Spleen (tissue), 11 donors: ENCODE measurements around the gene ZFPL1. TPM values are rescaled to one million over a fixed set of nuclear protein-coding genes. Genes with fewer than 3 reads are reported as not detected.

Experiments used
- DNase-seq: peaks from one replicate; pipeline ENCODE4 v3.0.0-alpha.2; 2020
- H3K27ac ChIP-seq, 8 donors: fragments of 200-600 bp; sonication (generic) in 7 of 8; 1 replicate in 4 of 8; 2 replicates in 4 of 8; pipeline versions ENCODE4 v1.5.0 to v1.8.0; 2016 to 2021; ENCODE audit warnings: inconsistent platforms in 4 of 8, mild to moderate bottlenecking in 4 of 8, moderate library complexity in 1 of 8
- H3K27me3 ChIP-seq, 7 donors: fragments of 200-600 bp; sonication (generic) in 6 of 7; replicated peaks in 1 of 7; 1 replicate in 4 of 7; 2 replicates in 3 of 7; pipeline versions ENCODE4 v1.5.0 to v1.8.0; 2016 to 2021; ENCODE audit warnings: inconsistent platforms in 3 of 7, mild to moderate bottlenecking in 1 of 7
- H3K36me3 ChIP-seq, 6 donors: fragments of 200-600 bp; sonication (generic) in 5 of 6; 1 replicate in 4 of 6; 2 replicates in 2 of 6; pipeline versions ENCODE4 v1.5.0 to v1.8.0; 2016 to 2021; ENCODE audit warnings: inconsistent platforms in 2 of 6
- H3K4me1 ChIP-seq, 6 donors: fragments of 200-600 bp; sonication (generic) in 5 of 6; 1 replicate in 3 of 6; 2 replicates in 3 of 6; pipeline versions ENCODE4 v1.5.0 to v1.8.0; 2016 to 2021; ENCODE audit warnings: inconsistent platforms in 3 of 6
- H3K4me3 ChIP-seq, 8 donors: fragments of 200-600 bp; sonication (generic) in 7 of 8; 1 replicate in 4 of 8; 2 replicates in 4 of 8; pipeline versions ENCODE4 v1.5.0 to v1.8.0; 2016 to 2021; ENCODE audit warnings: inconsistent platforms in 4 of 8, mild to moderate bottlenecking in 4 of 8, moderate library complexity in 2 of 8
- H3K9me3 ChIP-seq, 8 donors: fragments of 200-600 bp; sonication (generic) in 7 of 8; 1 replicate in 4 of 8; 2 replicates in 4 of 8; pipeline versions ENCODE4 v1.5.0 to v1.8.0; 2016 to 2021; ENCODE audit warnings: inconsistent platforms in 4 of 8
- POLR2A ChIP-seq, 3 donors: fragments of 450-650 bp; IDR thresholded peaks; one replicate each; pipeline ENCODE4 v1.5.1; 2017; ENCODE audit warnings: antibody characterized with exemption in 3 of 3, mild to moderate bottlenecking in 1 of 3
- POLR2AphosphoS5 ChIP-seq, 3 donors: sonication (generic); formaldehyde crosslinking; IDR thresholded peaks; one replicate each; pipeline ENCODE4 v1.5.1; 2017; ENCODE audit warnings: antibody characterized with exemption in 3 of 3
- WGBS, 5 donors: extraction: QIAGEN DNeasy Blood & Tissue Kit in 3 of 5; methylation state at CpG; one replicate each; pipeline versions ENCODE4 v1.1.5 to v1.1.7; 2013 to 2018; 5-methylcytosine and 5-hydroxymethylcytosine counted together
- intact Hi-C: fragments of 100-400 bp; cut with DNase I; formaldehyde crosslinking; loops from one replicate; pipeline ENCODE4 v1.15.0; 2023; ENCODE audit warnings: low total_unique reads
- polyA plus RNA-seq, 3 donors: library from polyadenylated mRNA; stranded (reverse); fragments of 200-250 nt; gene quantifications; one replicate each; pipeline ENCODE4 v1.2.1, GENCODE V29; 2013
- total RNA-seq, 7 donors: library from RNA; depleted of rRNA in 3 of 7; stranded (reverse); fragments of >200 nt in 3 of 7; fragmentation: NEBNext Ultra II Directional in 4 of 7; extraction: Animal tissue kit (Norgen Biotek cat#: 25700) in 4 of 7; gene quantifications; one replicate each; pipeline versions ENCODE4 v1.1.0 to v1.2.1, GENCODE V29; 2016 to 2021
- TF ChIP-seq, protein P1 (sequence below), 11 experiments: fragments of 200-600 bp in 7 of 11; fragments of 450-650 bp in 4 of 11; sonication (generic) in 4 of 11; IDR thresholded peaks in 8 of 11; conservative IDR thresholded peaks in 3 of 11; 1 replicate in 7 of 11; 2 replicates in 4 of 11; pipeline versions ENCODE4 v1.4.0 to v1.8.0; 2016 to 2021; ENCODE audit warnings: antibody characterized with exemption in 11 of 11, inconsistent platforms in 4 of 11, mild to moderate bottlenecking in 1 of 11
- donor health status: healthy with polysubstance abuse.
- donor health status: DM: no; HTN: no; CAD: no; lungs with moderate emphysema.
- donor health status: DM: no; HTN: no; CAD: no.
- donor health status: Bipolar disorder and iron deficiency.
- donor health status: healthy.
- donor health status: DM: no; HTN: no; CAD: no.
- donor health status: DM: yes; HTN: yes; CAD: no.

ZFPL1 gene
- total and polyA plus RNA-seq, 10 donors = 23.5 to 52.0 (median 29.9) TPM

DNA sequence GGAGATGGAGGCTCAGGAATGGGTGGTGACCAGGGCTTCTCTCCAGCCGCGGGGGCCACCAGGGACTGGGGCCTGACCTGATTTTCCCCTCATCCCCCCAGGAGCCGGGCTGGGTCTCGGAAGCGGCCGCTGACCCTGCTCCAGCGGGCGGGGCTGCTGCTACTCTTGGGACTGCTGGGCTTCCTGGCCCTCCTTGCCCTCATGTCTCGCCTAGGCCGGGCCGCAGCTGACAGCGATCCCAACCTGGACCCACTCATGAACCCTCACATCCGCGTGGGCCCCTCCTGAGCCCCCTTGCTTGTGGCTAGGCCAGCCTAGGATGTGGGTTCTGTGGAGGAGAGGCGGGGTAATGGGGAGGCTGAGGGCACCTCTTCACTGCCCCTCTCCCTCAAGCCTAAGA lies 3.8 kb downstream of the ZFPL1 start:
- H3K4me1 ChIP-seq = peaks cover 16 to 32% (median 25%) of the 10 kb centered on the region in 6 donors
- H3K4me3 ChIP-seq = no peak overlapping the region
- TF ChIP-seq POLR2A (IDR thresholded peaks at IDR 0.05) (no peak), POLR2AphosphoS5 (IDR thresholded peaks at IDR 0.05) (peak in 1 of 3 donors; percentile 12)
- TF ChIP-seq, protein P1, sequence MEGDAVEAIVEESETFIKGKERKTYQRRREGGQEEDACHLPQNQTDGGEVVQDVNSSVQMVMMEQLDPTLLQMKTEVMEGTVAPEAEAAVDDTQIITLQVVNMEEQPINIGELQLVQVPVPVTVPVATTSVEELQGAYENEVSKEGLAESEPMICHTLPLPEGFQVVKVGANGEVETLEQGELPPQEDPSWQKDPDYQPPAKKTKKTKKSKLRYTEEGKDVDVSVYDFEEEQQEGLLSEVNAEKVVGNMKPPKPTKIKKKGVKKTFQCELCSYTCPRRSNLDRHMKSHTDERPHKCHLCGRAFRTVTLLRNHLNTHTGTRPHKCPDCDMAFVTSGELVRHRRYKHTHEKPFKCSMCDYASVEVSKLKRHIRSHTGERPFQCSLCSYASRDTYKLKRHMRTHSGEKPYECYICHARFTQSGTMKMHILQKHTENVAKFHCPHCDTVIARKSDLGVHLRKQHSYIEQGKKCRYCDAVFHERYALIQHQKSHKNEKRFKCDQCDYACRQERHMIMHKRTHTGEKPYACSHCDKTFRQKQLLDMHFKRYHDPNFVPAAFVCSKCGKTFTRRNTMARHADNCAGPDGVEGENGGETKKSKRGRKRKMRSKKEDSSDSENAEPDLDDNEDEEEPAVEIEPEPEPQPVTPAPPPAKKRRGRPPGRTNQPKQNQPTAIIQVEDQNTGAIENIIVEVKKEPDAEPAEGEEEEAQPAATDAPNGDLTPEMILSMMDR (IDR thresholded peaks at IDR 0.05 in 8 of 11, conservative IDR thresholded peaks at IDR 0.05 in 3 of 11) = no peak
- H3K27me3 ChIP-seq = no peaks in the 10 kb centered on the region
- WGBS, 5 donors = 86 to 97% (median 95%) methylated on average over 10 to 15 of the region's 15 CpGs
- H3K36me3 ChIP-seq = peaks cover 0 to 58% (median 39%) of the 10 kb centered on the region in 6 donors
- intact Hi-C loops = no loop called here
- DNase-seq = no peak
- no peak overlapping the region for H3K27ac ChIP-seq
- no peaks in the 10 kb centered on the region for H3K9me3 ChIP-seq

DNA sequence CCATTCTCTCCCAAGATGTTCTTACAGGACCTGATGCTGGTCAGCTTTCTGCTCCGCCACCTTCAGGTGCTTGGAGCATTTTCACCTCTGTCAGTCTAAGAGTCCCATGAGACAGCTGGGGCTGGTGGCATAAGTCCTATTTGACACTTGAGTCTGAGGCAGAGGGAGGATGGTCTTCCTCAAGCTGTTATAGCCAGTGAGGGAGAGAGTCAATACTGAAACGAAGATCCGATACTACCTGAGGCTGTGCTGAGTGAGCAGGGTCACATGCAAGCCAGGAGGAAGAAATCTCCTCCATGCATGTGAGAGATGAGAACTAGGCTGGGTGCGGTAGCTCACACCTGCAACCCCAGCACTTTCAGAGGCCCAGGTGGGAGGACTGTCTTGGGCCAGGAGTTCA lies 5.6 kb downstream of the ZFPL1 start:
- Histone ChIP-seq H3K9me3 (no peaks in the 10 kb centered on the region), H3K27ac (no peak overlapping the region), H3K4me3 (no peak overlapping the region), H3K4me1 (peaks cover 10 to 19% (median 12%) of the 10 kb centered on the region in 6 donors), H3K36me3 (peaks cover 0 to 58% (median 39%) of the 10 kb centered on the region in 6 donors), H3K27me3 (no peaks in the 10 kb centered on the region)
- DNase-seq = no peak
- TF ChIP-seq, protein P1 (IDR thresholded peaks at IDR 0.05 in 8 of 11, conservative IDR thresholded peaks at IDR 0.05 in 3 of 11) = no peak
- TF ChIP-seq POLR2A (IDR thresholded peaks at IDR 0.05) (no peak), POLR2AphosphoS5 (IDR thresholded peaks at IDR 0.05) (no peak)
- intact Hi-C loops = no loop called here
- whole genome bisulfite sequencing, 5 donors = 90 to 100% (median 93%) methylated on average over 4 of the region's 4 CpGs

DNA sequence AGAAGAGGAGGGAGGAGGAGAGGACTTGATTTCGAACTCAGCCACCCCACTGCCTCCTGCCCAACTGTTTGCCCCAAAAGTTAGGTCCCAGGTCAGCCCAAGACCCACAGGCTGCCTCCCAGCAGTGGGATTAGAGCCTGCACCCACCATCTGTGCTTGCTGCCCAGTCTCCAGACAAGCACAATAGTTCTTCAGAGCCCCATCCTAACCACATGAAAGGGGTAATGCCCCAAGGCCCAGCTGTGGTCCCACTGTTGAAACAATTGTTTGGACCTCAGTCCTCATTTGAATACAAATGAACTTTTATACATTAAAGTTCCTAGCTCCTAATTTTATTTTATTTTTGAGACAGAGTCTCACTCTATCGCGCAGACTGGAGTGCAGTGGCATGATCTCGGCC lies 6.6 kb downstream of the ZFPL1 start:
- peak; percentile 31 for DNase-seq
- peaks cover 1 to 11% (median 3%) of the 10 kb centered on the region in 6 donors for H3K4me1 ChIP-seq
- H3K27ac ChIP-seq = no peak overlapping the region
- no peaks in the 10 kb centered on the region for H3K27me3 ChIP-seq
- H3K9me3 ChIP-seq = no peaks in the 10 kb centered on the region
- 89 to 99% (median 96%) methylated on average over 4 of the region's 4 CpGs for WGBS, 5 donors
- no peak overlapping the region for H3K4me3 ChIP-seq
- intact Hi-C loops = no loop called here
- TF ChIP-seq, protein P1 (IDR thresholded peaks at IDR 0.05 in 8 of 11, conservative IDR thresholded peaks at IDR 0.05 in 3 of 11) = no peak
- TF ChIP-seq POLR2A (IDR thresholded peaks at IDR 0.05) = no peak
- TF ChIP-seq POLR2AphosphoS5 (IDR thresholded peaks at IDR 0.05) = no peak
- peaks cover 0 to 50% (median 36%) of the 10 kb centered on the region in 6 donors for H3K36me3 ChIP-seq

DNA sequence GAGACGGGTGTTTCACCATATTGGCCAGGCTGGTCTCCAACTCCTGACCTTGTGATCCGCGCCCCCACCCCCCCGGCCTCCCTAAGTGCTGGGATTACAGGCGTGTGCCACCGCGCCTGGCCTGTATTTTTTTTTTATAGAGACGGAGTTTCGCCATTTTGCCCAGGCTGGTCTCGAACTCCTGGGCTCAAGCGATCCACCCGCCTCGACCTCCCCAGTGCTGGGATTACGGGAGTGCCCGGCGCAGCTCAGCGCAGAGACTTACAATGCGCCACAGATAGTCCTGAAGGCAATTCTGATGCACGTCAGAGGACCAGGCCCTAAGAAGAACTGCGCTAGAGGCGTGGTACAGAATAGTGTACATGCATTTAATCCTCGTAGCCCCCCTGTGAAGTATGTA lies 11.4 kb downstream of the ZFPL1 start:
- no peak for DNase-seq
- intact Hi-C loops = no loop called here

More for the DNA sequence above, 11.4 kb downstream of the ZFPL1 start:
- H3K4me1 ChIP-seq = peaks cover 15 to 37% (median 23%) of the 10 kb centered on the region in 6 donors
- H3K9me3 ChIP-seq = no peaks in the 10 kb centered on the region
- H3K4me3 ChIP-seq = peak overlapping the region in 4 of 8 donors; percentile 89 to 95 (median 93)
- 83 to 88% (median 86%) methylated on average over 22 of the region's 22 CpGs for WGBS, 5 donors
- TF ChIP-seq POLR2A (IDR thresholded peaks at IDR 0.05) (no peak), POLR2AphosphoS5 (IDR thresholded peaks at IDR 0.05) (no peak)
- TF ChIP-seq, protein P1 (IDR thresholded peaks at IDR 0.05 in 8 of 11, conservative IDR thresholded peaks at IDR 0.05 in 3 of 11) = no peak
- H3K36me3 ChIP-seq = peaks cover 0 to 37% (median 4%) of the 10 kb centered on the region in 6 donors
- H3K27me3 ChIP-seq = no peaks in the 10 kb centered on the region
- peak overlapping the region in 6 of 8 donors; percentile 86 to 96 (median 94) for H3K27ac ChIP-seq
